HEK293T (cell line): ENCODE measurements around the gene TMEM181.
"Not testable (repeated sequence)": the region's sequence is repeated elsewhere in the genome, so short reads cannot be mapped to it uniquely, and the experiment has no call there.

Source experiments
- CTCF ChIA-PET: fragments of 350-600 bp; formaldehyde crosslinking; extraction: SDS; loops from one replicate; lab custom pipeline; 2021; ENCODE audit warnings: antibody characterized with exemption, inconsistent platforms; lab: Yijun Ruan, JAX
- POLR2A ChIA-PET: fragments of 350-600 bp; formaldehyde crosslinking; extraction: SDS; loops from one replicate; lab custom pipeline; 2020; ENCODE audit warnings: antibody characterized with exemption, inconsistent platforms; lab: Yijun Ruan, JAX
- DNase-seq: peaks from one replicate; pipeline ENCODE4 v3.0.0; 2012; ENCODE audit warnings: mixed read lengths; ENCODE audit errors: extremely low spot score
- ARNT ChIP-seq: fragments of 450-650 bp; IDR thresholded peaks from 2 replicates; pipeline ENCODE4 v1.6.1; 2017; ENCODE audit warnings: mild to moderate bottlenecking
- BHLHE40 ChIP-seq: fragments of 450-650 bp; IDR thresholded peaks from 2 replicates; pipeline ENCODE4 v1.6.1; 2016; ENCODE audit warnings: mild to moderate bottlenecking, moderate library complexity, borderline replicate concordance
- CTBP1 ChIP-seq: fragments of 450-650 bp; IDR thresholded peaks from 2 replicates; pipeline ENCODE4 v1.6.1; 2016; ENCODE audit warnings: borderline replicate concordance
- ELF4 ChIP-seq: fragments of 450-650 bp; IDR thresholded peaks from 2 replicates; pipeline ENCODE4 v1.6.1; 2017; ENCODE audit warnings: antibody characterized with exemption
- FOXA1 ChIP-seq: fragments of 450-650 bp; IDR thresholded peaks from 2 replicates; pipeline ENCODE4 v1.6.1; 2016; ENCODE audit warnings: mild to moderate bottlenecking
- FOXK2 ChIP-seq: fragments of 450-650 bp; IDR thresholded peaks from 2 replicates; pipeline ENCODE4 v1.6.1; 2016; ENCODE audit warnings: mild to moderate bottlenecking
- FOXM1 ChIP-seq: fragments of 450-650 bp; IDR thresholded peaks from 2 replicates; pipeline ENCODE4 v1.6.1; 2017; ENCODE audit warnings: mild to moderate bottlenecking, borderline replicate concordance
- HDGF ChIP-seq: fragments of 450-650 bp; IDR thresholded peaks from 2 replicates; pipeline ENCODE4 v1.6.1; 2017; ENCODE audit warnings: antibody characterized with exemption, borderline replicate concordance
- L3MBTL2 ChIP-seq: fragments of 450-650 bp; conservative IDR thresholded peaks from 2 replicates; pipeline ENCODE4 v1.6.1; 2016; ENCODE audit warnings: mild to moderate bottlenecking
- LEF1 ChIP-seq: fragments of 450-650 bp; IDR thresholded peaks from 2 replicates; pipeline ENCODE4 v1.6.1; 2017; ENCODE audit warnings: mild to moderate bottlenecking, borderline replicate concordance
- NFRKB ChIP-seq: fragments of 450-650 bp; IDR thresholded peaks from 2 replicates; pipeline ENCODE4 v1.6.1; 2016; ENCODE audit warnings: mild to moderate bottlenecking, moderate library complexity
- PKNOX1 ChIP-seq: fragments of 450-650 bp; IDR thresholded peaks from 2 replicates; pipeline ENCODE4 v1.6.1; 2016
- SP1 ChIP-seq: fragments of 450-650 bp; IDR thresholded peaks from 2 replicates; pipeline ENCODE4 v1.6.1; 2017
- SUZ12 ChIP-seq: fragments of 450-650 bp; IDR thresholded peaks from 2 replicates; pipeline ENCODE4 v1.6.1; 2016; ENCODE audit warnings: mild to moderate bottlenecking
- TARDBP ChIP-seq: fragments of 450-650 bp; IDR thresholded peaks from 2 replicates; pipeline ENCODE4 v1.6.1; 2016
- ZNF384 ChIP-seq: fragments of 450-650 bp; IDR thresholded peaks from 2 replicates; pipeline ENCODE4 v1.6.1; 2016

Gene TMEM181

GRCh38 chr6:158630938-158631616, 71.2 kb downstream of the TMEM181 start:
- DNase-seq, result no peak
- TF ChIP-seq FOXK2 (no peak), FOXA1 (no peak)
- CTCF ChIA-PET, result no interaction called here
- POLR2A ChIA-PET, result interaction anchor here (0.7 kb wide), 1 partner anchor 13 kb away, joined by 3 read pairs; no protein-coding TSS in a partner anchor

GRCh38 chr6:158631678-158632537, 72.0 kb downstream of the TMEM181 start:
- CTCF ChIA-PET, result no interaction called here
- no peak for DNase-seq
- POLR2A ChIA-PET, result no interaction called here
- TF ChIP-seq FOXA1, result no peak
- no peak for TF ChIP-seq NFRKB
- no peak for TF ChIP-seq SP1
- no peak for TF ChIP-seq FOXM1
- TF ChIP-seq HDGF, result no peak
- no peak for TF ChIP-seq L3MBTL2
- TF ChIP-seq CTBP1, result no peak
- TF ChIP-seq BHLHE40, result no peak
- TF ChIP-seq ARNT, result no peak
- no peak for TF ChIP-seq PKNOX1
- TF ChIP-seq ELF4, result no peak
- no peak for TF ChIP-seq TARDBP
- no peak for TF ChIP-seq ZNF384

- POLR2A ChIA-PET, DNase-seq, CTCF ChIA-PET: not testable (repeated sequence)
Observed at GRCh38 chr6:158632538-158633119, 72.7 kb downstream of the TMEM181 start.

GRCh38 chr6:158633127-158633526, 73.2 kb downstream of the TMEM181 start:
- TF ChIP-seq FOXA1, result no peak
- TF ChIP-seq ARNT, result no peak
- no peak for TF ChIP-seq TARDBP
- no peak for TF ChIP-seq LEF1
- no peak for TF ChIP-seq NFRKB
- TF ChIP-seq L3MBTL2, result no peak
- TF ChIP-seq SP1, result no peak
- TF ChIP-seq HDGF, result no peak
- TF ChIP-seq FOXK2, result no peak
- no peak for TF ChIP-seq PKNOX1
- POLR2A ChIA-PET, result no interaction called here
- CTCF ChIA-PET, result no interaction called here

GRCh38 chr6:158634695-158635426, 75.0 kb downstream of the TMEM181 start:
- no peak for TF ChIP-seq HDGF
- no peak for TF ChIP-seq NFRKB
- TF ChIP-seq PKNOX1, result no peak
- TF ChIP-seq ELF4, result no peak
- TF ChIP-seq SP1, result no peak
- TF ChIP-seq L3MBTL2, result no peak
- TF ChIP-seq TARDBP, result no peak
- no peak for TF ChIP-seq CTBP1
- no peak for DNase-seq
- ChIA-PET POLR2A (no interaction called here), CTCF (interaction anchor here (0.6 kb wide), 1 partner anchor 25 kb away, joined by 6 read pairs; no protein-coding TSS in a partner anchor)

More at GRCh38 chr6:158633127-158633526, 73.2 kb downstream of the TMEM181 start:
- DNase-seq, result no peak

- POLR2A ChIA-PET, result no interaction called here
- CTCF ChIA-PET, result no interaction called here
- no peak for TF ChIP-seq BHLHE40
- no peak for TF ChIP-seq ELF4
- TF ChIP-seq CTBP1, result no peak
- no peak for TF ChIP-seq TARDBP
- no peak for TF ChIP-seq SUZ12
- no peak for TF ChIP-seq L3MBTL2
- TF ChIP-seq LEF1, result no peak
- TF ChIP-seq SP1, result no peak
- no peak for TF ChIP-seq HDGF
- no peak for DNase-seq
Observed at GRCh38 chr6:158635427-158636073, 75.7 kb downstream of the TMEM181 start.
